ENCODE results near the gene CDR2L. TPM values are rescaled to one million over a fixed set of nuclear protein-coding genes. Genes with fewer than 3 reads are reported as not detected.
"Not testable (repeated sequence)": the region's sequence is repeated elsewhere in the genome, so short reads cannot be mapped to it uniquely, and the experiment has no call there.

Gene CDR2L
- polyA plus RNA-seq, 1 donor: 6.8 TPM

DNA sequence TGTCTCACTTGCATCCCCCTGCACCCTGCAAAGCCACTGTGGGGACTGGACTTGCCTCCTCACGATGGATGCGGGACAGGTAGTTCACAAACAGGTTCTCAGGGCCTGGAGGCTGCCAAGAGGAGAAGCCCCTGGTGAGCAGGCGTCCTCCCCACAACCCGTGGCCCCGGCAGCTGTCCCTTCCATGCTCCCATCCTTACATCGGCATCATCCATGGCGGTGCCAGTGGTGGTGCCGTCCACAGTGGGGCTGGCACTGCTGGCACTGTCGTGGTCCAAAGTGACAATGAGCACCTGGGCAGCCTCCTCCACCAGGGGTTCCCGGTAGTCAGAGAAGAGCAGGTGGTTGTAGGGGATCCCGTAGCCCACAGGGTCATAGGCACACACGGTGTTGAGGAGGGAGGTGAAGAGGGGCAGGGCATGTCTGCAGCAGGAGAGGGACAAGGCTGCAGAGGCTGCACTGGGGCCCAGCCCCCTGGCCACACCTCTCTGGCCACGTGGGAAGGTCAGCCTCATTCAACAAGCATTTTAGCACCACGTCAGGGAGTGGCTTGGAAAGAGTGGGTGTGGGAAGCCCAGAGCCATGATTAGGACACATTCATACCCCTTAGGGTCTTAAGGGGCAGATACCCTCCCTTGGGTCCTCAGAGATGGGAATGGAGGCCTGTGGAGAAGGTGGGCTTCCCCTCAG, 27.5 kb upstream of the CDR2L start:
- DNase-seq (ENCODE audit: low read depth): no peak

DNA sequence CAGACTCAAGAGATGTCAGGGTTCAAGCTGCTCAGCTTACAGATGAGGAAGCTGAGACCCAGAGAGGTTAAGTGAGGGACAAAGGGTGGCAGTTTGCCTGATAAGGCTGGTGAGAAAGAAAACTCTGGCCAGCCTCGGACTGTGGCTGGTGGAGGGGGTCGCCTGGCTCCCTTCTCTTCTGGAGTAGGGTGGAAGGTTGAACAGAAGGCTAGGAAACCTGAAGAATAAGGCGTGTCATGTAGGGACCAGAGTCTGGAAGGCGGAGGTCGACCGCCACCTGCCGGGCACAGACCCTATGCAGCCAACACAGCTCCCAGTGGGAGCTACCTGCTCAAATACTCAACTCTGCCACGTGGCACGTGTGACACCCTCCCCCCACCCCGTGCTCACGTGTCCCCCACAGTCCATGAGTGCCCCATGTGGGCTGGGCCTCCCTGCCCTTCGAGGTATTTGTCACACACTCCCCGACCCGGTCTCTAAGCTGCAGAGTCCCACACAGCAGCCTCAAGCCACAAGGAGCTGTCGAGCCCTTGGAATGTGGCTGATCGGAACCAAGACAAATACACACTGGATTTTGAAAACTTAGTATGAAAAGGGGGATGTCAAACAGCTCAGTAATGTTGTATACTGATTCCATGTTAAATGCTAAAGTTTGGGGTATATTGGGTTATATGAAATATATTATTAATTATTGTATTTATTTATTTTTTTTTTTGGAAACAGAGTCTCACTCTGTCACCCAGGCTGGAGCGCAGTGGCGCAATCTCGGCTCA, 26.7 kb upstream of the CDR2L start:
- no peak for DNase-seq (ENCODE audit: low read depth)

DNA sequence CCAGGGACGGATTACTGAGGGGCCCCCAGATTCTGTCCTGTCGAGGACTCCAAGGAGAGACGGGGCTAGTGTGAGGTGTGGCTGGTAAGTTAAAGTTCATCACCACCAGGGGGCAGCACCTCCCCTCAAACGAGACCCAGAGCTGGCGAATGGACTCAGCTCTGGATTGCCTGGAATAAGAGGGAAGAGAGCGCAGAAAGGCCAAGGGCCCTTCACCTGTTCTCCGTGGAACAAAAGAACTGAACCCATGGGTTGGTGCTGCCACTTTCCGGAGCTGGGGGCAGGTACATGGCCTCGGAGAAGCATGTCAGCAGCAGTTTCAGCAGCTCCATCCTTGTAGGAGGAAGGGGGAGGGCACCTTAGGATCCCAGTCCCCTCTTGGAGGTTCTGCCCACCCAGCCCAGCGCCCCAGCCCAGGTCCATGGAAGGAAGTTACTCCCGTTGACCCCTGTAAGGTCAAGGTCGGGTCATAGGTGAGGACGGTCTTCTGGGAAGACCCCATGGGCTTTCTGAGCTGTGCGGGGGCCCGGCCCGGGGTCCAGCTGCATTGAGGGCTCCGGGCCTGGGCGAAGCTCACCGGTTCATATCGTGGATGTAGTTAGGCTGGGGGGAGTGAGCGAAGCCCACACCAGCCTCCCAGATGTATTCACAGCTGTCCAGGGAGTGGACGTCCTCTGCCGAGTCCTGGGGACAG, 25.6 kb upstream of the CDR2L start:
- peak; percentile 60 for DNase-seq (ENCODE audit: low read depth)

DNA sequence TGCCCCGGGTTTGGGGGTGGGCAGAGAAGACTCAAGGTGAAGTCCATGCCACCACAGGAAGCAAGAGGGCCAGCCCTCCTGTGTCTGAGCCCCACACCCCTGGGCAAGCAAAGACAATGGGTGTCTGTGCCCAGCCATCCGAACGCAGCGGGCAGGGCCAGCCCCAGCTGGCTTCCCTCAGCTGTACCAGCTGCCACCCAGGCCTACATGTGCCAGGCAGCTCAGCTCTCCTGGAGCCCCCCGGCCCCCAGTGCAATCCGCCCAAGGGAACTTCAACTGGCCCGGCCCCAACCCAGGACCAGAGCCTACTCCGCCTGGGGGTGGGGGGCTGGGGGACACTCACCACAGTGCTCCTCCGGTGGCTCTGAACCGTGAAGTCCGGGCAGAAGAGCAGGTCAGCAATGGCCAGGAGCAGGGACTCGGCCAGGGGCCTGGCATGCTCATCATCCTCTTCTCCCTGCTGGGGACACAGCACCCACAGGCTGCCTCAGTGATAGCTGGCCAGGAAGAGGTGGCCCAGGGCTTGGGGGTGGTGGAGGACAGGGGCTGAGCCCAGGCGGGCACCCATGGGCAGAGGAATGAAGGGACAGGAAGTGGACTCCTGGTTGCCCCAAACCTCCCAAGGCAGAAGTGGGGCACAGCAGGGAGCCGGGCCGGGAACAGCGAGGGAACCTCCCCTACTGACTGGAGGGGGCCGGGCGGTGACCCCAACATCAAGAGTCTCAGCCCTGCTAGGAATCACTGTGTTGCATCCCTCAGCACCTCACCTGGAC, 24.6 kb upstream of the CDR2L start:
- DNase-seq (ENCODE audit: low read depth): no peak

DNA sequence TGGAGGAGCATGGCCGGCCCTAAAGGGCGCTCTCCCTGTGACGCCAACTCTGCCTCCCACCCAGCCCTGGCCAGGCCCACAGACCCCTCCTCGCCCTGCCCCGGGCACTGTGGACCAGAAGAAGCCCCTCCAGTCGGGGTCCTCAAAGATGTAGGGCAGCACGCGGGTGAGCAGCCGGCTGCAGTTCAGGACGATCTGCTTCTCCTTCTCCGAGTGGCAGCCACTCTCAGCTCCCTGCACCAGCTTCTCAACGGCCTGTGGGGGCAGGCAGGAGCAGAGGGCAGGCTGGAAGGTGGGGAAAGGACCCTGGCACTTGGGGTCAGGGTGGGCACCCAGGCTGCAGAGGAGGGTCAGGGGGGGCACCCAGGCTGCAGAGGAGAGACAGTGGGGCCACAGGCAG, 23.8 kb upstream of the CDR2L start:
- DNase-seq (ENCODE audit: low read depth): no peak

DNA sequence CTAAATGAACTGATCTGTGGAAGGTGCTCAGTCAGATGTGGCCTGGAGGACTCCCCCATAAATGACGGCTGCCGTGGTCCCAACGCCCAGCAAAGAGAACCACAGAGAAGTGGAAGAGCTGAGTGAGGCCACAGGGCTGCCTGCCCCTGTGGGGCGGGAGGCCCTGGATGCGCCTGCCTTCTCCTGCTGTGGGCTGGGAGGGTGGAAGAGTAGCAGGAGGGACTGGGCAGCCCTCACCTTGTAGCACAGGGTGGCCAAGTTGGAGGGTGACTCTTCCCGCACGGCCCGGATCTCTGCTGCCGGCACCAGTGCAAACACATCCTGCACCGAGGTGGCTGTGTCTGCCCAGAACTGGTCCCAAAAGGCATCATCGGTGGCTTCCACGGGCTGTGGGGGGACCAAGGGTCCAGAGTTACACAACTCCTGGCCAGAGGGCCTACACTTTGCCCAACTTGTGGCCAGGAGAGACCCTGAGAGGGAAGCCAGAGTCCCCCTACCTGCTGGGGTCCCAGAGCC, 23.1 kb upstream of the CDR2L start:
- no peak for DNase-seq (ENCODE audit: low read depth)

DNA sequence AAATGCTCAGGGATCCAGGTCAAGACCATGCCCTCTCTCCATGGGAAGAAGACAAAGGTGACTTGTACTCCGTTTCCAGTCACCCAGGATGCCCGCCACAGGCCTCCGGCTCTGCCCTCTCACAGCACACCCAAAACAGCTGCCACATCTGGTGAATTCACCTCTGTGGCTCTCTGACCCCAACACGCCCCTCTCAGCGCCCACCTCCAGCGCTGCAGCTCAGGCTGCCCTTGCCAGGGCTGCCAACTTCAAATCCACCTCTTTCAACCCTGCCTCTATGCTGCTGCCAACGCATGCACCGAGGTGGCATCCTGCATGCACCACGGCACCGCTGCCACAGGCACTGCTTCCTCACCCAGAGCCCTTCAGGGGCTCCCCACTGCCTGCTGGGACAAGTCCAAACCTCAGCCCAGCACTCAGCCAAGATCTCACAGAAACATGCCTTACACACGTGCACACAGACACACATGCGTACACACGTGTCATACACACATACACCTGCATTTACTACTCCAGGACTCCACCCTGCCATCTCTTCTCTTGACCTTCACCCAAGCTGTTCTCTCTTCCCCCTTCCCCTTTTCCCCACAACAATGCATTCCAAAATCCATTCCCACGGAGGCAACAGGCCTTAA, 22.3 kb upstream of the CDR2L start:
- no peak for DNase-seq (ENCODE audit: low read depth)

DNA sequence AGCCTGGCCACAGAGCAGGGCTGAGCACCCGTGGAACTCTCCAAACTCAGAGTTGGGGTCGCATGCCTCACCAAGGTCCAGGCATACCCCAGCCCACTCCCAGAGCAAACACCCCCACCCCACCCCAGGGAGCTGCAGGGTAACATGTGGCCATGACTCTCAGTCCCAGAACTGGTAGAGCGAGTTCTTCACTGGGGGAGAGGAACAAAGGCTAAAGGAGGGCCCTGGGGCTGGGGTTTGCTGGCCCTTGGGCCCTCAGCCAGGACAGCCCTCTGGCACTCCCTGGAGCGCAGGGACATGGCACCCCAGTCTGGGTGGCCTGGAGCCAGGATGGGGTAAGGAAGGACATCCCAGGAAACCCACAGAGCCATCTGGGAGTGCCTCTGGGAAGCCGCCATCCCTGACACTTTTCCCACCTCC, 19.1 kb upstream of the CDR2L start:
- DNase-seq (ENCODE audit: low read depth): no peak

DNA sequence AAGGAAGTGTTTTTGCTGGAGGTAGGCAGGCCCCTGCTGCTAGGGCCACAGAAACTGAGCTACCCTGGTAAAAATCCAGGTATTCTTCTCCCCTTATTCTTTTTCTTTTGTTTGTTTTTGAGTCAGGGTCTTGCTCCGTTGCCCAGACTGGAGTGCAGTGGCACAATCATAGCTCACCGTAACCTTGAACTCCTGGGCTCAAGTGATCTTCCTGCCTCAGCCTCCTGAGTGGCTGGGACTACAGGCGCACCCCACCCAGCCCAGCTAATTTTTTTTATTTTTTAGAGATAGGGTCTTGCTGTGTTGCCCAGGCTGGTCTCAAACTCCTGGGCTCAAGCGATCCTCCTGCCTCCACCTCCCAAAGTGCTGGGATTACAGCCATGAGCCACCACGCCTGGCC, 17.9 kb upstream of the CDR2L start:
- not testable (repeated sequence) for DNase-seq (ENCODE audit: low read depth)

DNA sequence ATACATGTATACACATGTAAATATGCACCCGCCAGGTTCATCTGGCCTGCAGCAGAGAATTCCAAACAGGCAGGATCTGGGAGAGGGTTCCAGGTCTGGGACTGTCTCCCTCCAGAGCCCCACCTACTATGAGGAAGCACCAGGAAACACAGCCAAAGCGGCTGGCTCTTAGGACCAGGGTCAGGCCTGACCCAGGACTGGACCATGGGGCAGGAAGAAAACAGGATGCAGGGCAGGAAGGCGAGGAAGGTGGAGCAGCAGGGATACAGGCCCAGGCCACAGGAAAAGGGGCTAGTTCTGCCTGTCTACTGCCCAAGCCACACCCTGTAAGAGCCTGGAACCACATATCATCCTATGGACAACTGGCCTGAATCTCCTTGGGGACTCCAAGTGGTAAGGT, 17.0 kb upstream of the CDR2L start:
- DNase-seq (ENCODE audit: low read depth): no peak

DNA sequence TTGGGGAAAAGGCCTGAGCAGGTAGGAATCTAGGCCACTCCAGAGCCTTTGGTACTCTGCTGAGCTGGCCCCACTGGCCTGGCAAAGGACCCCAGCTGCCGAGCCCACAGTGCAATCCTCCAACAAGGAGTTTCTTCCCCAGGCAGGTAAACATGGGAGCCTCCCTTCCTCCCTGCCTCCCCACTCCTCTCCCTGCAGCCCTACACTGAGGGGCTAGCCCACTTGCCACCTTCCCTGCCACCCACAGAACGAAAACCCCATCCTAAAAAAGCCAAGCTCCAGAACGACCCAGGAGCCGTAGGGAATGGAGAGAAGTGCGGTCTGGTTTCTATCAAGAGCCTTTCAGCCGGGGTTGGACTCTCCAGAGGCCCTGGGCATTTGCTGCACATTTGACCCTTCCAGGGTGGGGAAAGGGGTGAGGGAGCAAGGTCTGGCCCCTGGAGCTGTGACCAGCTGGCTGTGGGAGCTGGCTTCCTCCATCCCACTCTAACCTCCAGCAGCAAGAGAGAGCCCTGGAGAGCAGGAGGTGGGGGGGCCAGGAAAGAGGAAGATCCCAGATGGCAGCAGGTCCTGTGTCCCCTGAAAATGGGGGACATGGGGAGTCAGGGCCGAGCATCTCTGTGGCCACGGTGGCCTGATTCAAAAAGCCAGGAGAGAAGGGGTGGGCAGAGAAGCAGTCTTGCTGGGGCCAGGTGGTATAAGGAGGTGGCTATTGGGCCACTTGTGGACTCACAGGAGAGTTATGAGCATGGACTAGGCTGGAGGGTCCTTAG, 16.2 kb upstream of the CDR2L start:
- no peak for DNase-seq (ENCODE audit: low read depth)

DNA sequence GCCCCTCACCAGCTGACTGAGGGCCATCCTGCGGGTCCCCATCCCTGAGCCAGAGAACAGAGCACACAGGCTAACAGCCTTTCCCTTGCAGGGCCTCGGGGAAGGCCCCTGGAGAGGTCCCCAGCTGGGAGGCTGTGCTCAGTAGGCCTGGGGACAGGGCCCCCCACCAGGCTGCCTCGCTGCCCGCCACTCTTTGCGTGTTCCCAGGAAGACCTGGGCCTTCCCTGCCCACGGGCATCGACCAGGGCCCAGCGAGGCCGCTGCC, 15.7 kb upstream of the CDR2L start:
- no peak for DNase-seq (ENCODE audit: low read depth)

DNA sequence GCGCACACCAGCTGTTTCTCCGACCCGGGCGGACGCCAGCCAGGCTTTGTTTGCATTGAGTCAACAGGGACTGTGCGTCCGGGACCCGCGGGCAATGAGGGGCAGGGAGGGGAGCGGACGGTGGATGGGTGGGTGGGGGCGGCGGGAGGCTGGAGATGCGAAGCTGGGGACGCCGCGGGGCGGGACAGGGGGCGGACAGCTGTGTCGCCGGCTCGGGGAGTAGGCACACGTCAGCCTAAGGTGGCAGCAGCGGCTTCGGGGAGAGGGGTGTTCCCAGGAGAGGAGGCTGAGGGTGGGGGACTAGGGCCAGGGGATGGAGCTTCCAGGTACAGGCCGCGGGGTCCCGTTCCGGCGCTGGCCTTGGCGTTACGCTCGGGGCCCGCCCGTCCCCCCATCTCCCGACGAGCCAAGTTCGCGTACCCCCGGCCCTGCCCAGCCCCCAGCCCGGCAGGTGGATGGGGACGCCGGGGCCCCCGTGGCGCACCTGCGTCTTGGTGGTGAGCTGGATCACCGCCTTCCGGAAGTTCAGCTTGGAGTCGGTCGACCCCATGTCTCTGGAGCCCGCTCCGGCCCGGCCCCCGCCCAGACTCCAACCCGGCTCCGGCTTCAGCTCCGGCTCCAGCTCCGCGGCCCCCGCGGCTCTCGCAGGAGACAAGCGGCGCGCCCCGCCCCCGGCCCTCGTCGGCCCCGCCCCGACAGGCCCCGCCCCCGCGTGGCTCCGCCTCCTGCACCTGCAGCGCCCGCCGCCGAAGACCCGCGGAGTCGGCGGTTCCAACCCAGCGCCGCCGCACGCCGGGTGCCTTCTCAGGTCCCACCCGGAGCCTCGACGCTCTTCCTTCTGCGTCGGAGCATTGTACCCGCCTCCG, 15.1 kb upstream of the CDR2L start, which contains the start of gene HID1:
HID1 (minus strand) TSS at position 653 of the 866 bp plus-strand sequence; CDS start at position 550, 103 bp downstream.
- DNase-seq (ENCODE audit: low read depth): no peak

DNA sequence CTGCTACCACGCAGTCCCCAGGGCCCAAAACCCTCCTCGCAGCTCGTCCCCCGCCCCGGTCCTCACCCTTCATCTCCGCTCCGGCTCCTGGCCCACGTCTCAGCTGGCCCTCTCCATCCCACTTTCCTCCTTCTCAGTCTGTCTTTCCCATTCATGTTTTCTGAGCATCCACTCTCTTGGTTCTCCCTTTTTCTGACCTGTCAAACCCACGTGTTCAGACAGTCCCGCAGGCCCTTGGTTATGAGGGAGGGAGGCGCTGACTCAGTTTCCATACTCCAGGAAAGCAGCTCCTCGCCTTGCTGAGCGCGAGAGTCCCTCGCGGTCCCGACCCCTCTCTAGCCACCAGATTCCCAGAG, 14.5 kb upstream of the CDR2L start:
- DNase-seq (ENCODE audit: low read depth): no peak

DNA sequence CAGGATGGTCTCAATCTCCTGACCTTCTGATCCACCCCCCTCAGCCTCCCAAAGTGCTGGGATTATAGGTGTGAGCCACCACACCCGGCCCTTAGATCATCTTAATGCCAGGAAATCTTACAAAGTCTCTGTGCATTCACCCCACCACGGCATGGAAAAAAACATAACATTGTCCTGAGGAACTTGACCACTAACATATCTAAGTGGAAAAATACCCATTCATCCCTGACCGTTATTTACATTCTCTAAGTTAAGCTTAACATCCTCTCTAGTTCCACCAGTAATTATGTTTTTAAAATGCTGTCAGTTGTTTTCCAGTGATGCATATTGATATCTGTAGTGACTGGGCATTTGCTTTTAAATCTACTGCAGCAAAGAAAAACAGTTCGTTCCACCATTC, 11.5 kb upstream of the CDR2L start:
- DNase-seq (ENCODE audit: low read depth): no peak

DNA sequence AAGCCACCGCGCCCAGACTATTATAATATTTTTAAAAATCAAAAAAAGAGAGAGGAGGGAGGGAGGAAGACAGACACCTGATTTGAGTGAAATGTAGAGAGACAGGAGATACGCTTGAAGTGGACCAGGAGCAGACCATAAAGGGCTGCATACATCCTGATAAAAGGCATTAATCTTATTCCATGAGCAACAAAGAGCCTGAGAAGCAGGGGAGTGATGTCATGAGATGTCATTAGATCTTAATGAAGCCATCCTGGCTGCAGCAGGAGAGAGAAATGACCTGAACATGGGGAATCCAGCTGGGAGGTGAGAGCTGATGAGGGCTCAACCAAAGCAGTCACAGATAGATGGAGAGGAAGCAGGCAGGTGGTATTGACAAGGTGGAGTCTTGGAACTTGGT, 9.6 kb upstream of the CDR2L start:
- no peak for DNase-seq (ENCODE audit: low read depth)

DNA sequence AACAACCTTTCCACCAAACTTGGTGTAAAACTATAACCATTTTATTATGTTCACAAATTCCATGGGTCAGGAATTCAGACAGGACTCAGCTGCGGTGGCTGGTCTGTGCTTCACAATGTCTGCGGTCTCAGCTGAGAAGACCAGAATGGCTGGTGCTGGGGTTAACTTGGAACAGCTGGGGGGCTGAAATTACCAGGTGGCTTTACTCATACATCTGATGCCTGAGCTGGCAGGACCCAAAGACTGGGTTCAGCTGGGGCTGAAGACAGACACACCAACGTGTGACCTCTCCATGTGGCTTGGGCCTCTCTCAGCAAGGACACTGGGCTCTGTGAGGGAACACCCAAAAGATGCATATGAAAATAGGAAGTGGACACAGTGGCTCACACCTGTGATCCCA, 9.2 kb upstream of the CDR2L start:
- no peak for DNase-seq (ENCODE audit: low read depth)

DNA sequence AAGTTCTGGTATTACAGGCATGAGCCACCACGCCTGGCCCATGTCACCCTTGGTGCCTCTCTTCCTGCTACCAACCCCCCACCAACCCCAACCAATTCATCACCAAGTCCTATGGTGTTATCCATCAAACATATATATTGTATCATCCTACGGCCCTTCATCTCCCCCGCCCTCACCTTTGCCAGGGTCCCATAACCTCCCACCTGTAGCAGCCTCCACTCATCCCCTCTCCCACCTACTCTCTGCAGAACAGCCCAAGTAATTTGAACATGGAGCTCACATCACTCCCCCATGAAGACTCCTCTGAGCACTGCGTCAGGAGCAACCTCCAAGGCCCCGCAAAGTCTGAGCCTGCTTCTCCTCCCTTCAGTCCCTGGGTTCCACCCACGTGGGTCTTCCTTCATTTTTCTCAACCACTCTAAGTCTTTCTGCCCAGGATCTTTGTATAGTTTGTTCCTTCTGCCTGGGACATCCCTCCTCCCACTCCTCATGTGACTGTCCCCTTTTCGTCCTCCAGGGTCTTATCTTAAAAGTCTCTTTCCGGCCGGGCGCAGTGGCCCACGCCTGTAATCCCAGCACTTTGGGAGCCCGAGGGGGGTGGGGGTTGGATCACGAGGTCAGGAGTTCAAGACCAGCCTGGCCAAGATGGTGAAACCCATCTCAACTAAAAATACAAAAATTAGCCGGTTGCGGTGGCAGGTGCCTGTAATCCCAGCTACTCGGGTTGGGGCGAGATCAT, 7.9 kb upstream of the CDR2L start:
- DNase-seq (ENCODE audit: low read depth): no peak

DNA sequence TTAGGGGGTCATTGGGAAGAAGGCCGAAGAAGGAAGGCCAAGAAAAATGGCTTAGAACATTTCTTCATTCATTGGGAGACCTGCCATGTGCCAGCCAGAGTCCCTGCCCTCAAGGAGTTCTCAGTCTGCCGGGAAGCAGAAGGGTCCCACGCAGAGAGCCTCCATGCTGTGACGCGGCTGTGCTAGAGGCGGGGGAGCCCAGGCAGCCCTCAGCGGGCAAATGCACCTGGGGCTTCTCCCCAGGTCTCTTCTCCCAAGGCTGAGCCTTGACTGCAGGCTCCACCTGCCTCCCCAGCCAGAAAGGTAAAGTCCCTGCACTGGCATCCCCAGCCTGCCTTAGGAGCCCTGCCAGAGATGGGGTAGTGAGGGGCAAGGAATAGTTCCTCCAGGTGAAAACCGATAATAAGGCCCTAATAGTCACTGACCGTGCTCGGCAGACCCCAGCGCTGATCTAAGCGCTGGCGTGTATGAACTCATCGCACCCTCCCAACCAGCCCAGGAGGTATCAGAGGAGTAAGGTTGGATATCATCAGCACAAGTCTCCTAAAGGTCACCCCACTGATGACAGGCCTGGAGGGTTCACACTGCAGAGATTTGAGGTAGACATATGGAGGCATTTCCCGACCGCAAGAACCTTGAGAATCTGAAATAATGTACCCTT, 6.0 kb upstream of the CDR2L start:
- DNase-seq (ENCODE audit: low read depth): no peak
